IPS DF 19.7 (cell line): ENCODE measurements around the gene FOXP1.

Source experiments
- DNase-seq: peaks from one replicate; pipeline ENCODE4 v3.0.0-alpha.2; 2013; ENCODE audit warnings: low read depth, low spot score

The FOXP1 gene

DNA sequence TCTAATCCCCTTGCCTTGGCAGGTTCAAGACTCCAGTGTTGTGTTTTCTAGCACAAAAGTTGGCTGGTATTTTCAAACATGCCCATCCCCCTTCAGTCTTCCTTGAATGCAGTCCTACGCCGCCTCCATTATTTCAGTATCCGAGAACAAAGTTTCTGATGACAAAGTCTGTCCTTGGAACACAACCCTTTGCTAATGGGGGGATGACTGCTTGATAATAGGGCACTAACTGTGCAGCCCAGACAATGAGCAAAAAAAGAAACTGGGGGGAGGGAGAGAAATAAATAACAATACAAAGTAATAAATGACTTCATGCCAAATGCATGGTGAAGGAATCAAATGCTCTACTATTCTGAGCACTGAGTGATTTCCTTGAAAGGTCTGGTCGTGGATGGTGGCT lies 310.1 kb downstream of the FOXP1 start:
- DNase-seq, result no peak

DNA sequence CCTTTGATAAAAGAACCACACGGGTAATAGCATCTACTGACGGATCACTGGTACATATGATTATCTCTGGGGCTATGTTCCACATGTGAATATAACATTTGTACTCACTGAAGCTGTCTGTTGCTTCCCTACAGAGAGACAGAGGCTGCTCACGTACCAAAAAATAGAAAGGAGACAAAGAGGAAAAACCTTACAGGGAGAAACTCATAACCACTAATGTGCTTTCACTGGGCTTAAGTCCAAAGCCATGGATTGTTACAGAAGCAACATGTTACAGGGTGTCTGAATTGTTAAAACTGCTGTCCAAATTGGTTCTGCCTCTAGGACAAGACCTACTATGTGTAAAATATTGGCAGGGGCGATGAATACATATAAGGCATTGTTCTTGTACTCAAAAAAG lies 311.9 kb downstream of the FOXP1 start:
- DNase-seq, result no peak

DNA sequence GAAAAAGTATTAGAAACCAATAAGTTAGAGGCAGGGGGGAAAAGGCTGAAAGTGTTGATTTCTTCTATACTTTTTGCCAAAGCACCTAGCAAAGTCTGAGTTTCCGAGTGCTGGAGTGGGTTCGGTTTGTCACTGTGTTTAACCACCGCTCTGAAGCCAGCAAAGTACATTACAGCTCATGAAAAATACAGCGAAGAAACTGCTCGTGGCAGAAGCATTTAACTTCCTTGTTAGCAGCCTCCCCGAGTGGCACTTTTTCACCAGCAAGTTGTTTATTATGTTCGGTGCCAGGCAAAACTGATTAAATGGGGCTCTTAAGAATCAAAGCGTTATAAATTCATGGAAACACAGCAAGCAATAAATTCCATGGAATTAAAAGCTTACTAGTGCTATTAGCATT lies 313.6 kb downstream of the FOXP1 start:
- no peak for DNase-seq

DNA sequence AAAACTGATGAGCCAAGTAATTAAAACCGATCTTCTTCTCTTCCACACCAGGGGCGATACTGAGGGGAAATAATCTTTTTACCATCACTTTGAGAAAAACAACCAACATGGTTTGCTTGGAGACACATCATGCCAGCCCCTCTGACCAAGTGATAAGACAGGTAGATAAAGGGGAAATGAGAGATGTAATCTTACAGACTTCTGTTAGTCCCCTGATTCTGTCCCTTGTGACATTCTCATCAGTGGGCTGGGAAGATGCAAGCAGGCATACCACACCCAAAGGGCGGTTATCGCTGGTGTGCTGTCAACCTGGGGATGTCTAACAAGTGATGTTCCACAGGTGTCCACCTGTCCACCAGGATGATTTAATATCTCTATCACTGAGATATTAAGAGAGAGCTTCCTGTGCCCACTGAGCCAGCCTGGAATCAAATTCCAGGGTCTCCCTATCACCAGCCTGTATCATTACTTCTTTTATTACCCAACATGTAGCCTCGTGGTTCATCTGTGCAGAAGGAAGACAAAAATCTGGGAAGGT lies 315.0 kb downstream of the FOXP1 start:
- DNase-seq, result no peak

DNA sequence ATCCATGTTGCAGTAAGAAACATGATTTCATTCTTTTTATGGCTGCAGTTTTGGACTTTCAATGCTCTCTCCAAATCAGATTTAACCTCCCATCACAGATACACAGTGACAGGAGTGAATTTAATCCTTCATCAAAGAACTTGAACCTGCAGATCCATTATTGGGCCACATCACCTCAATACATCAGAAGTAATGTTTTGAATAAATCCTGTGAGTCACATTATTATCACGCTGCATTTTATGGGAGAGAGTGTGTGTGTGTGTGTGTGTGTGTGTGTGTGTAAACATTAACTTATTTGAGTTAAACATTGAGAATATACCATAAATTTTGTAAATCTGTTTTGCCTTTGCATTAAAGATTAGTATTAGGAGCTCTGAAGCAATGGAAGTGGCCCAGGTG lies 316.7 kb downstream of the FOXP1 start:
- no peak for DNase-seq

DNA sequence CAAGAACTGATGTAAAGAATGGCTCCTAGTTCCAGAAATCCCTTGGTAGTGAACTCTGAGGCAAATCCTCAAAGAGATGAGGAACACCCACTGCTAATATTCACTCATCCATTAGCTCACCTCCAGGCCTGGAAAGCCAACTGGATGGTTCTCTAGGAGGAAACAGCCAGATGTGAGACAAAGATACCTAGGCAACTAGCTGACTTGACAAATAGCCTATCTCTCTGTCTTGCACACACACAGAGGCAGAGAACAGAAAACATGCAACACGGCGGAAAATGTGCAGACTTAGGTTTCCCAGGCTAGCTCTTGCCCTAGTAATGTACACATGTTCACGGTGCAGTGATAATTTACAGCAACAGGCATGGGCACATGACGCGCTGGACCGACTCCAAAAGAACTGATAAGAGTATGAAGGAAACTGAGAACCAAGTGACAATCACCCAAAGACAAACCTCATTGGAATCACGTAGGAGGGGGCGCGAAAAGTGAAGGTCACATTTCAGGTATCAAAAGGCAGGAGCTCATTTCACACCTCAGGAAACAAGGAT lies 318.1 kb downstream of the FOXP1 start:
- DNase-seq, result no peak

DNA sequence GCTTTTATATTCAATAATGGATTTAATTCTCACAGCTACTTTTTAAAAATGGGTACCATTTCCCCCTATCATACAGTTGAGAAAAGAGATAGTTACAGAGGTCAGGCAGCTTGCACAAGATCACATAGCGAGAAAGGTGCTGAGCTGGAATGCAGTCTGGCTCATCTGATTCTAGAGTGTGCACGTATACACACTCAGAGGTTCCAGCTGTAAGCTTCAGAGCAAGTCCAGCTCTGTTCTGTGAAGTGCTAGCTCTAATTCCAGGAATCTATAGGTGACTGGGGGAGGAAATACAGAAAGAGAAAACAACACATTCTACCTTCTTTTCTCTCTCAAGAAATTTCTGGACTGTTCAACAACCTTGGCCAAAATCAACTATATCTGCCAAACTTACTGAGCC lies 318.7 kb downstream of the FOXP1 start:
- no peak for DNase-seq

DNA sequence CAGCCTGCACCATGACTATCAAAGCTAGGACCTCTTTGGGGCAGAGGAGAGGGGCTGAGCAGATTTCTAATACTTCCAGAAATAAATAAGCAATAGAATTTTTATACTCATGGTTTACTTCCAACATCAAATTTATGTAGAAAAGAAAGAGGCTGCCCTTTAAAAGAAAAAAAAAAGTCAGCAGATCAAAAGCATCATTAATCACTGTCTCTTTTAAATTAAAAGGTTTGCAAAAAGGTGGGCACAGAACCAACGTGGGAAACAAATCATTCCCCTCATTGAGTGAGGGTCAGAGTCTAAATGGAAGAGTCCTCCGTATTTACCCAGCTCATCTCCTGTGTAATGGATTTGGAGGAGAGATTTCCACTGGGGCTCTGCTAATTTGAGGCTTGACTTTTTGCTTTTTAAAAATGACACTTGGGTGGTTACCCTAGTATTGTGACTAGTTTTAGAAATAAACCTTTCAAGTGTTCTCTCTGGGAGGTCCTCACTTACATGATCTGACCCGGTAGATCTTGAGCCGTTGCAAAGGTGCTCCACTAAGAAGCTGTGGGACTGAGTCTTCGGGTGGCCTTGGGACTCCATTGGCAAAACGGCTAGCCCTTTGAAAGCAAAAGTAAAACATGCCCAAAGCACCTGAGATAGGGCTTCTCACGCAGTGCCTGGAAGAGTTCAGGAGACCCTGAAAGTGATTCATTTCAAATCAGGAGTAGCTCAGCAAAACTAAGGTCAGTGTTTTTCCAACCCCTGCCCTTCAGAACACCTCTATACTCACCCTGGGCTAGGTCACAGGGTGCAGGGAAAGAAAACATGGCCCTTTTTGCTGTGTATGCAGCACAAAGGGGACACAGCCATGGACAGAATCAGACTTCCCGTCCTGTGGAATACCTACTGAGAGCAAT lies 320.9 kb downstream of the FOXP1 start:
- DNase-seq, result no peak

DNA sequence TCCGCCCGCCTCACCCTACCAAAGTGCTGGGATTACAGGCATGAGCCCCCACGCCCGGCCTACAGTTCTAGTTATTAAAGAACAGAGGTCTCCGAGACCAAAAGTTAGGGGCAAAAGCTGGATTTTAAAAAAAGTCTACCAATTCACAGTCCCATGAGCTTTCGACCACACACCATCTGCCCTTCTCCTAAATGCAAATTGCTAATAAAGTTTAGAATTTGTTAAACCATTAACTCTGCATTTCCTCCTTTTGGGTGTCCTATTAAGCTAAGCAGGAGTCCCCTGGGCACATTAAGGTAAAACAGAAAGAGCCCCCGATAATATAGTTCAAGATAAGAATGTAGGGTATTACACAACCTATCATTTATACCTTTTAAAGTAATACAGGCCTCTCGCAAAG lies 322.7 kb downstream of the FOXP1 start:
- no peak for DNase-seq

DNA sequence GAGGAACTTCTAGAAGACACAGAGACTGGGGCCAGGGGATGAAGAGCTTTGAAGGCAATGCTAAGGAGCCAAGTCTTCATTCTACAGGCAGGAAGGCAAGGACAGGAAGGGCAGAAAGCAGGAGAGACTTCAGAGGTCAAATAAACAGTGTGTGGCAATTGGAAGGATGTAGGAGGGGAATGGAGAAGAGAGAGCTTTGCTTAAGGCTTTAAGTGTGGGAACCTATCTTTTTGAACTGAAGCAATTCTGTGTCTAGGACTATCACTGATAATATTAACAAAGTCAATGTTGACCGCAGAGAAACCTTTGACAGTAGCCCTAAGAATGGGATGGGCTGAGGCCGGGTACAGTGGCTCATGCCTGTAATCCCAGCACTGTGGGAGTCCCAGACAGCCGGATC lies 325.0 kb downstream of the FOXP1 start:
- no peak for DNase-seq

DNA sequence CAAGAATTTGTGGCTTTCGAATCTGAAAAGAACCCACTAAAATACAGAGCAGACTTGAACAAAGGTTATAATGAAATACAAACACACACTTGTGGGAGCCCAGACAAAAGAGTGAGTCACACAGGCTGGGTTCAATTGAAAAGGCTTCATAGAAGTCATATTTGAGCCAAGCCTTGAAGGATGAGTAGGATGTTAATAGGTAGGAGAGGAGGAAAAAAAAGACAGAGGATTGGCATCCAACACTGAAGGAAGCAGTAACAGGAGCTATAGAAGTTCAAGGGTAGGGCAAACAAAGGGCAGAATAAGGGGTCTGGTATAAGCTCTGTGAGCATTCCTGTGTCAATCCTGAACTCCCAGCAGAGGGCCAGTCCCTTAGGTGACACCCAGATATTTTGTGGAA lies 325.4 kb downstream of the FOXP1 start:
- DNase-seq, result no peak

DNA sequence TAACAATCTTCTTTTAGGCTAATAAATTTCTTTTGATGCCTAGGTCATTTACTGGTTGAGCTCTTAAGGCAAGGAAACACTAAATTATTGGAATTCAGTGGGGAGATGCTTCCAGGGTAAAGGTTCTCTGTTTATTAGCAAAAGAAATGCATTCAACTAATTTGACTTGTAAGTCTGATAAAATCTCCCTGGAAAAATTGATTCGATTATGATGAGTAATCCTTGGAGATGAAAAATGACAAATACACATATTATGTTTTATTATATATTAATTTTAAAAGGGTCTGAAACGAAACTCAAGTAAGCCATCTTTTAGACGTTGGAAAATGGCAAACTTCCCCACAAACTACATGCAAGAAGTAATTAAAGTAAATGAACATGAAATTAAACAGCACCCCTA lies 328.0 kb downstream of the FOXP1 start:
- DNase-seq, result no peak

DNA sequence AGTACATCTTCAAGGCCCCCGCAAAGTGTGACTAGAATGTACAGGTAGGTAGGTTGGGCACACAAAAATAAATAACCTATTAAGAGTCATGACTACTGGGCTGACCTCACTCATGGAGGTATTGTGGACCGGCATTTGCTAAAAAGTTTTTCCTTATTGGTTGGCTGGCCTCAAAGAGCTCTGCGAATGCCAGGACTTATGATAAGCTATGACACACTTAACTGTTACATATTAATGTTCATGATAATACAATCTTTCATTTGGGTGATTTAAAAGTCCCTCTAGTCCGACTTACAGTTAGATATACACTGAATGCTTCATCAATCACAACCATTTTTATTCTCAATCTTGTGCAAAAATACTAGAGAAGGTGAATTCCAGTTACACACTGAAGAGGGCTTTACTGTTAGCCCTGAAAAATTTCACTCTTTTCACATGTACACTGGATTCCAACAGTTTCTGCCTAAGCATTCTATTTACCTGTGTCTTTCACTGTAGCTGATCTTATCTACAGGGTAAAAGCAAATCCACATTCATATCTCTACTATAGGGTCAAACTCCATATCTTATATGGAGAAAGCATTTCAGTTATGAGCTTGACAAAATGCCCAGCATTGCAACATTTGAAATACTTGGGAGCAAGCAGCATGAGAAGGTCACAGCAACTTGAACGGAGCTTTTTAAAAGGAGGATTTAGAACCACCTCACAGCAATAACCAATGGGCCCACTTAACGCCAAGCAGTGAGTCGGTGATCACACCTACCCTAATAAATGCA lies 329.1 kb downstream of the FOXP1 start:
- no peak for DNase-seq

DNA sequence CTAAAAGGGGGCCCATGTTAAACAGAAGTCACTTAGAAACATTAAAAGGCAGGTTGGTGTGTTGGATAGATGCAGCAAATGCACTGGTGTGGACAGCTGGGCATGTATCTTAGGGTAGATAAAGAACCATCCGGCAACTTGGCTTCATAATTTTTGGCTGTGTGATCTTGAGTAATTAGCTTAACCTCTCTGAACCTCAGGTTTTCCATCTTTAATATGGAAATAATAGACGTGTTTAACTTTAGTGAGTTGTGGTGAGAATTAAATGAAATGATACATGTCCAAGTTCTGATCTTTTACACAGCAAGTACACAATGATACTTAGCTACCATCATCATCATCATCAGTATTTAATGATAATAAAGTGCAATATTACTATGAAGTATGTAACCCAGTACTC lies 330.4 kb downstream of the FOXP1 start:
- no peak for DNase-seq

DNA sequence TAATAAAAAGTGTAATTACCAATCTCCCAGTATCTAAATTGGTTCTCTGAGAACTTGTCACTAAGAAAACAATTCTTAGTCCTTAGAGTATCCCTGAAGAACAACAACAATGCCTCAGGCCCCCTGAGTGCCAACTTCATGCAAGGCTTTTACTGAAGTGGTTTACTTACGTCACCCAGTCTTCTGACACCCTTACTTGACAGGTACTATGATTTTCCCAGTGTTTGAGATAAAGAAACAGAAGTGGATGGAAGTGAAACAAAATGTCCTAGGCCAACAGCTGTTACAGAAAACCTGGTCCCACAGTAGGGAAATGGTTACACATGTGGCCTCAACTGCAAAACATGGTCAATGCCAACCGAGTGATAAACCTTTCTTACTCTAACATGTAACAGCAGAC lies 331.1 kb downstream of the FOXP1 start:
- DNase-seq, result no peak

DNA sequence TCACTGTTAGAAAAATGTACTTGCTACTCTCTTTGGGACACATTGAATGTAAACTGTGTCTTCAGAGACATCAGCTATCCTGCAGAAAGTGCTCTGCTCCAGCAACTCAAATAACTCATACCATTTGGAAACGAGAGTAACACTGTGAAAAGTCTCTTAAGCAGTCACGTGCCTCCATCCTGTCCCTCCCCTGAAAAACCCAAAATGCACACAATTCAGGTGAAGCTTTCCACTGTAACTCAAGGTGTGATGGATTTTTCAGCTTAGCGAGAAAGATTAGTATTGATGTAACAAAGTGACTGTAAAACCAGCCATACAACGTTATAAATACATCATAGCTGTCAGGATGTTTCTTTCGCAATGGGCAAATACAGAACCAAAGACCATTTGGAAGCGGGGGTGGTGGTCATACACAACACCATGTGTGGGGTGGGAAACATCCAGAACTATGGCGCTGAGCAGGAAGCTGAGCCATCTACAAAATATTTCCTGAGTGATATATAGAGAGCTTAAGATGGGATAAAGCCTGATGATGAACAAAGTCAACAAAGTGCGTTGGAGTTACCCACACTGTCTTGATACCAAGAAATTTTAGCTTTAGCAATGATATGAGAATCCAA lies 332.3 kb downstream of the FOXP1 start:
- DNase-seq, result no peak

DNA sequence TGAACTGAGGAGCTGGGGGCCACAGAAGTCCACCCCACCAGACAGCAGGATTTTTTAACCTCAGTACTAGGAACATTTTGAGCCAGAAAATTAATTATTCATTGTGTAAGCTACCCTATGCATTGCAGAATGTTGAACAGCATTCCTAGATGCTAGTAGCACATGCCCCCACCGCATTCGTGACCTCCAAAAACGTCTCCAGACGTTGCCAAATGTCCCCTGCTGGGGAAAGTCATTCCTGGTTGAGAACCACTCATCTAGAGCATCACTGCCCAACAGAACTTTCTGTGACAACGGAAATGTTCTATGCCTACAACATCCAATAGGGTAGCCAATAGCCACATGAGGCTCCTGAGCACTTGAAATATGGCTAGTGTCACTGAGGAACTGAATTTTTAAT lies 333.5 kb downstream of the FOXP1 start:
- no peak for DNase-seq

DNA sequence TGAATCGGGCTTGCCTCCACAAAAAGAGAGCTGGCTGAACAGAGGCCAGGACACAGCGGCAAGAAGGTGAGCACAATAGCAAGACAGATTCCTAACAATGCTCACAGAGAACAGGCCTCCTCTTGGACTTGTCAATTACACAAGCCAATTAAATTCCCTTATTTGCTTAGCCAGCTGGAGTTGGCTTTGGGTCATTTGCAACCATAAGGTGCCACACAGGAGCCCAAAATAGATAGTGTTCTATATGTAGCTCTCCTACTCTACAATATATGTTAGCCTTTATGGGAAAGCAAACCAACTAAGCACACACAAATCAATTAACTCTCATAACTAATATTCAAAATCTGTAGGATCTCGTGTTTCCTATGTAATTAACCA lies 335.6 kb downstream of the FOXP1 start:
- DNase-seq, result no peak

DNA sequence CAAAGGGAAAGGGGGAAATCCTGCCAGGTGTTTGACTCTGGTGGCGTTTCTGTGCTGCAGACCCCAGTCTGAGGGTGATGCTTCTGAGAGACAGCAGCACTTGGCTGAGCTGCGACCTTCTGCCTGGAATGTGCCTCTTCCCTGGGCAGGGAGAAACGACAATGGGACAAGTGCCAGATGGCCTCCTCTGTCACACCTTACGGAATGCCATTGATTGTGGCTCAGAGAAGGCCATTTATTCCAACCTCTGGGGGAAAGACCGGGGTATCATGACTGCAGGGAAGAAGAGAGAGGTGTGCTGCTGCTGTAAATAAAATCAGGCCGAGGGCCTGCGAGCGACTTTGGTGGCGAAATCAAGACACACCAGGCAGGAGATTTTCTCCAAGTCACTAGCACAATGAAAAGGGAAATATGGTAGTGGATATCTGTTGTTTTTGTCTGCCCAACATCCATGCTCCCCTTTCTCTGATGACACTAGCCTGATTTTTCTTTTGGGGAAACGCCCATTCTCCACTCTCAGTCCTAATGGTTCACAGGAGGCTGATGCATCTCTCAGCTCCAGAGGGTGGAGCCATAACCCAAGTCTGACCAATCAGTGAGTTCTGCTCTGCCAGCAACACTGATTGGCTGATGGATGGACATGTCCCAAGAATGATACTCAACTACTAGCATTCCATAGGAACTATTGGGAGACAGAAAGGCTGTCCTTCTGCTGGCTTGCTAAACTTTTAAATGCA lies 336.1 kb downstream of the FOXP1 start:
- peak; percentile 74 for DNase-seq

DNA sequence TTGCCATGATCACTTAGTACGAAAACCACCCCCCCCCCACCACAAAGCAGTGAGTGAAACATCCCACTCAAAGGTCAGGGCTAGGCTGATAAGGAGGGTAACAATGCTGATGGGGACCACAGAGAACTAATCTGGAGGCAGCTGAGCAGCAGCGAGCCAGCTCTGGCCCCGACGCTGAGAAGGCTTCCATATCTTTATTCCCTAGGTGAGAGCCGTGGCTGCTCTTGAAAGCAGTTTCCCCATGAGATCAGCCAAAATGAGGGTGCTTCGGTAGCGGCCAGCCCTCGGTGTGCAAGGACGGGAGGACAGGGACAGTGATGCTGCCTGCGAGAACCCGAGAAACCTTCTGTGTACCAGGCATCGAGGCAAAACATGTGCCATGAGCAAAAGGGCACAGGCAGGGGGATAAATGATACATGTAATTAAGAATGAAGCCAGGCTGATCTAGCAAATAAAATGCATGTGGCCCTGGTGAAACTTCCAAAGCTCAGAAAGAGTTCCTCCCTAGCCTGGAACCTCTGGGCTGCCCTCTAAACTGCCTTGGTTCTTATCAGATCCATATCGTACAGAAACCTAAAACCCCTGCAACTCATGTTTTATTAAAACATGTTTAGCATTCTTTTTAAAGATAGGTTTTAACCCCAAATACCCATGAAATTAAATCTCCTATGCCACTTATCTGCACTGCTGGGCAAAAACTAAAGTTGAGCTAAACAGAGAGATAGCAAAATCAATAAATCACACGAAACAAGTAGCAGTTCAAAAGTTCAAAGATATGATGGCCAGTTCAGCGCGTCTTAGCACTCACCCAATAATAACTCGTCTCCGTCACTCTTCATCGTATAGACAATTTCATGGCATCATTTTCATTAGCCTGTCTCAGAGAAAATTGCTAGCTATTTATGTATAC lies 337.3 kb downstream of the FOXP1 start:
- no peak for DNase-seq
